NT2/D1 (cell line): ENCODE measurements around the gene ART4.

Experiments
- DNase-seq: peaks from one replicate; pipeline ENCODE4 v3.0.0-alpha.2; 2011; ENCODE audit warnings: low read depth, low spot score
- H3K27me3 ChIP-seq: 2 replicates; pipeline ENCODE4 v1.6.0; 2011; ENCODE audit warnings: mild to moderate bottlenecking; ENCODE audit not compliant: insufficient read length, insufficient read depth
- H3K36me3 ChIP-seq: 2 replicates; pipeline ENCODE4 v1.6.1; 2011; ENCODE audit warnings: mild to moderate bottlenecking, low read length, mixed read lengths; ENCODE audit not compliant: insufficient read depth, insufficient read length
- H3K4me1 ChIP-seq: 2 replicates; pipeline ENCODE4 v1.5.1; 2011; ENCODE audit not compliant: insufficient read depth, insufficient read length
- H3K4me3 ChIP-seq: 2 replicates; pipeline ENCODE4 v1.5.1; 2011; ENCODE audit warnings: low read depth; ENCODE audit not compliant: insufficient read length
- H3K9ac ChIP-seq: 2 replicates; pipeline ENCODE4 v1.6.0; 2011; ENCODE audit warnings: low read depth; ENCODE audit not compliant: insufficient read length
- H3K9me3 ChIP-seq: 2 replicates; pipeline ENCODE4 v1.5.1; 2011; ENCODE audit warnings: mild to moderate bottlenecking, low read length; ENCODE audit not compliant: insufficient read depth
- SUZ12 ChIP-seq: IDR thresholded peaks from 2 replicates; pipeline ENCODE4 v1.6.1; 2011; ENCODE audit not compliant: insufficient read length, insufficient read depth; ENCODE audit errors: extremely low read depth
- YY1 ChIP-seq: IDR thresholded peaks from 2 replicates; pipeline ENCODE4 v1.6.1; 2011; ENCODE audit not compliant: insufficient read length, insufficient read depth
- ZNF274 ChIP-seq: IDR thresholded peaks from 2 replicates; pipeline ENCODE4 v1.6.1; 2011; ENCODE audit warnings: mild to moderate bottlenecking, low read depth, low read length

ART4 gene

DNA sequence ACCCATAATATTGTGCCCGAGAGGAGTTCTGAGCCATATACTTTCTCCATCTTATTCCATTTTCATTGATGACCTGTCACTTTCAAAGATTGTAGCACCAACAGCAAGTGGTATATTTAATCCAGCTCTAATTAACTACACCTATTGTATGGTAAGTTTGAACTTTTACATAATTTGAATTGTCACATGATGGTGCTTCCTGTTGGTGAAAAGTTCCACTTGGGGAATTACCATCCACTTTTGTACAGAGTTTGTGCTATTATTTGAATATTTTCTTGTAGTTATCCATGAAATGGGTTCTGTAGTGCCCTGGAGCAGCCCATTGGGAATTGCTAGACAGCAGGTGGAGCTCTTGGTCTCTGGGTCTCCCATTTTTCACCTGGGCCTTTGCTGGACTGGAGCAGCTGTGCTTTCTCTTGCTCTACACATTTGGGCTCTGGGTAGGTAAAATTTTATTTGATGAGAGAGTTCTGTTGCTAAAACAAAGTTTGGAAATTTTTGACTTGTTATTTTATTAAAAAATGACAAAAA is 32.3 kb downstream of the ART4 start:
- no peaks in the 10 kb centered on the region for H3K27me3 ChIP-seq
- no peaks in the 10 kb centered on the region for H3K9me3 ChIP-seq
- no peaks in the 10 kb centered on the region for H3K4me1 ChIP-seq
- no peak overlapping the region for H3K4me3 ChIP-seq
- TF ChIP-seq SUZ12: no peak
- TF ChIP-seq ZNF274: no peak
- TF ChIP-seq YY1: no peak
- H3K36me3 ChIP-seq: no peaks in the 10 kb centered on the region
- no peak overlapping the region for H3K9ac ChIP-seq
- no peak for DNase-seq

DNA sequence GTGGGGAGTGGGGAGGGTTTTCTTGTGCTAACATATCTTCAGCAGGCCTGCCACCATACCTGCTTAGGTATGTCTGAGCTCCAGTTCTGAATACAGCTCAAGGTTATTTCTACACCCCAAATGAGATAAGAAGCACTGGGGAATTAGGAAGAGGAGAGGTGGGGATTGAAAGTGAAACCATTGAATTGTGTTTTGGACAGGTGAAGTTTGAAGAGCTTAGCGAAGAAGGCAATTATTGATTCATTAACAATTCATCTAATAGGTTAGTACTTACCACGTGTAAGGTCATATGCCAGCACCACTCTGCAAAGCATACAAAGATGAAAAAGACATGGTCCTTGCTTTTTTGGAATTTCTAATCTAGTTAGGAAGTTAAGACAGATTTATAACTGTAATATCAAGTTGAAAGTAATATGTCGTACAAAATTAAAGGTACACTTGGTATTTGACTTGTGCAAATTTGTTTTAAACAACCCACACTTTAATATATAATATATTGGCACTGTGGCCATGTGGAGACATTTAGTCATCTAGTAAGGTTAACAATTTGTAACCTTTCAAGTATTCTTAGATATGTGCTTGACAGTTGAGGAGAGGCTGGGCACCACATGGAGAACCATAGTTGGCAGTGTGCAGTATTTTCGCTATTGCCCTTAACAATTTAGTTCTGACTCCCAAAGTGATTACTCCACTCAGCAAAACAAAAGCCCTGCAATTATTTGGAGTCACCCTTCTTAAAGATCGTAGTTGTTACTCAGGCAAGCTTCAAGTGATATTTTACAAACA is 33.0 kb downstream of the ART4 start:
- H3K27me3 ChIP-seq: no peaks in the 10 kb centered on the region
- no peak overlapping the region for H3K9ac ChIP-seq
- no peaks in the 10 kb centered on the region for H3K9me3 ChIP-seq
- no peaks in the 10 kb centered on the region for H3K4me1 ChIP-seq
- no peak overlapping the region for H3K4me3 ChIP-seq
- no peak for DNase-seq
- no peaks in the 10 kb centered on the region for H3K36me3 ChIP-seq
- TF ChIP-seq YY1 (no peak), SUZ12 (no peak), ZNF274 (no peak)

- no peaks in the 10 kb centered on the region for H3K4me1 ChIP-seq
- H3K27me3 ChIP-seq: no peaks in the 10 kb centered on the region
- H3K9me3 ChIP-seq: no peaks in the 10 kb centered on the region
- no peak for TF ChIP-seq SUZ12
- no peak for TF ChIP-seq YY1
- no peak for TF ChIP-seq ZNF274
- H3K36me3 ChIP-seq: peaks cover 32% of the 10 kb centered on the region
- H3K9ac ChIP-seq: peak overlapping the region; percentile 79
- H3K4me3 ChIP-seq: peak overlapping the region; percentile 98
- no peak for DNase-seq
These were observed 39.5 kb downstream of the ART4 start for GRCh38 chr12:14803830-14804160.

DNA sequence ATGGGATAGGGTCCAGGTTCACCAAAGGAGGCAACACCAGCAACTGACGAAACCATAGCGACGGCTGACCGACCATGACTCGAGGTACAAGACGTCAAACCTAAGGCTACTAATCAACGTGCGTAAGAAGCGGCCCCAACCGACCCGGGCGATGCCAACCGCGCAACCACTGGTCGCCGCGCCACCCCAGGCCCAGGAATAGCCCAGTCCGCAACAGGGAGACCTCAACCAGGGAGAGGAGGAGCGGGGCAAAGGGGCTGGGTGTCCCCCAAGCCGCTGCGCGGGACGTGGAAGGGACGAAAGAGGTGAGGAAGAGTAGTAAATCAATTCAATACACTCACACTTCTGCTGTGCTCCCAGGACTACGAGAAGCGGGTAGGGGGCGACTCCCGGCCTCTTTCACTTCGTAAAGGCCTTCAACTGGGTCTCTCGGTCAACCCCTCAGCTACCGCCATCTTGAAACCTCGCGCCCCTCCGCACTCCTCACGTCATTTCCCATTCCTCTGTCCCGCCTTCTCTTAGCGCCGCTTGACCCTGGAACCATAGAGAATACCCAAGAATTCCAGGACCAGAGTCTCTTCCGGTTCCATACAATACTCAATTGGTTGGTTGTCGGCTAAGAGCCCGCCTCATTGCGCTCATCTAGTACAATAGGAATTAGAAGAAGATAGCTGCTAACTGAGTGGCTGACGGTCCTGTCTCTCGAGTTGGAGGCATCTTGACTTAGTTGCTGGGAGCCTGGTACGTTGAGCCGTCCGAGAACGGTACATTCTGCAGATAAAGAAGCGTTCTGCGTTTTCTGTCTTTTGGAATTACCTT is 40.1 kb downstream of the ART4 start, which contains the start of the genes C12orf60 and WBP11:
C12orf60 (plus strand) TSS at position 660 of the 819 bp plus-strand sequence. CDS start 19,266 bp downstream, outside the sequence.
WBP11 (minus strand) TSS at position 468 of the 819 bp plus-strand sequence. CDS start 2,095 bp downstream, outside the sequence.
- H3K36me3 ChIP-seq: peaks cover 37% of the 10 kb centered on the region
- peak within 1 kb of the TSS; percentile 98 for H3K4me3 ChIP-seq
- DNase-seq: peak; percentile 100
- peak within 1 kb of the TSS; percentile 97 for H3K9ac ChIP-seq
- H3K9me3 ChIP-seq: no peaks in the 10 kb centered on the region
- TF ChIP-seq ZNF274 (no peak), YY1 (peak; percentile 90)
- no peaks in the 10 kb centered on the region for H3K27me3 ChIP-seq
- H3K4me1 ChIP-seq: no peaks in the 10 kb centered on the region

DNA sequence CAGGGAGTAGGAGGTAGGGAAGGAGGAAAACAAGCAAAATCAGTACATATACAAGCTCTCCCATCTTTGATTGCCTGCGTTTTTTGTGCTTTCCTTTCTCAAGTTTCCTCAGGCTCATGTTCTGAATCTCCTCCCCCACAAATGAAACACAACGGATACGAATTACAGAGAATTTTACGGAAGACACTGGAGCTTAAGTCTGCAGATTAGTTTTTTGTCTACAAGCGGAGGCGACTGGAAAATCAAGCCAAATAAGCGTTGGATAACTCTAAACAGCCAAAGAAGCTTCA is 40.7 kb downstream of the ART4 start:
- peak overlapping the region; percentile 97 for H3K9ac ChIP-seq
- H3K4me3 ChIP-seq: peak overlapping the region; percentile 98
- TF ChIP-seq SUZ12 (no peak), ZNF274 (no peak), YY1 (no peak)
- peaks cover 43% of the 10 kb centered on the region for H3K36me3 ChIP-seq
- H3K27me3 ChIP-seq: no peaks in the 10 kb centered on the region
- no peaks in the 10 kb centered on the region for H3K4me1 ChIP-seq
- no peak for DNase-seq
- no peaks in the 10 kb centered on the region for H3K9me3 ChIP-seq

DNA sequence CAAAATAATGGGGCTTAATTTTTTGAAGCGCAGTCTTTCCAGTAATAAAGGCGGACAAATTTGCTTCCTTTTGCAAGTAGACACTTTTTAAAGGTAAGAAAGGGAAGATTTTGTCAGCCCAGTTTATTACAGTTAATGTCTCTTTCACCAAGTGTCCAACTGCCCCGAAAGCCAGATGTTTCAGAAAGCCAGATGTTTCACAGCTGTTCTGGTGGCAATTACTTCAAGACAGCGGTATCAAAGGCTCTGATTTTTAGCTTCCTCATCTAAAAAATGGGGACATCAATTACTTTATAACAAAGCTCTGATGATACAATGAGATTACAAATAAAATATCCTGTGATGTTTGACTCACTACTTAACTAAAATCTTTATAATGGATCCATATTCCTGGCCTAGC is 41.1 kb downstream of the ART4 start:
- Histone ChIP-seq H3K9ac (peak overlapping the region; percentile 97), H3K4me1 (no peaks in the 10 kb centered on the region), H3K9me3 (no peaks in the 10 kb centered on the region), H3K27me3 (no peaks in the 10 kb centered on the region), H3K4me3 (peak overlapping the region; percentile 98), H3K36me3 (peaks cover 47% of the 10 kb centered on the region)
- no peak for DNase-seq
- TF ChIP-seq SUZ12 (no peak), ZNF274 (no peak), YY1 (no peak)

DNA sequence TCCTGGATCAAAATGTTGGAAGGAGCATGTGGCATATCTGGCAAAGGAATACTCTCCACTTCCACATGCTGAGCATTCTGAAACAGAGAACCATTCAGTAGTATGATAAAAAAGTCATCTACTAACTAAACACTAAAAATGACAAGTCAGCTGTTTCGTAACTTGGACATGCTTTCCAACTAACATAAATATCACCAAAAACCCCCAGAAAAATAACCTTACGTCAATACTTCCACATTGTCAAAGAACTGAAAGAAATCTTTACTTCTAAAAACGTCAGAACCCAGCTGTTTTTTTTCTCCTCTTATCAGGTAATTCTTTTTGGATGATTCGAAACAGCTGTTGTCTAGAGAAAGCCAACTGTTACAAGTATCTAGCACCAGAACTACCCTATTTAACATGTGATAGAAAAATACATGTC is 48.3 kb downstream of the ART4 start:
- DNase-seq: no peak
- Histone ChIP-seq H3K9ac (no peak overlapping the region), H3K36me3 (peaks cover 96% of the 10 kb centered on the region), H3K4me1 (no peaks in the 10 kb centered on the region), H3K9me3 (no peaks in the 10 kb centered on the region), H3K27me3 (no peaks in the 10 kb centered on the region), H3K4me3 (no peak overlapping the region)
- TF ChIP-seq YY1: no peak
- TF ChIP-seq ZNF274: no peak
- no peak for TF ChIP-seq SUZ12
